Measurements from ENCODE around the gene ENHO. TPM values are rescaled to one million over a fixed set of nuclear protein-coding genes. Genes with fewer than 3 reads are reported as not detected.
A peak's percentile ranks its signal among the peaks of the same experiment; 100 is the strongest.

ENHO gene
- polyA plus RNA-seq (0.06 TPM in 1 of 3 replicates, not detected in the others), polyA minus RNA-seq (not detected in 3 replicates)
- not detected for polyA plus RNA-seq (2011; ENCODE audit: low read depth)
- polyA plus RNA-seq (2011; cell fraction: cytosol; rRNA removed), result 0.06 TPM in 1 of 2 replicates, not detected in the other
- not detected in 2 replicates for polyA plus RNA-seq (2011; cell fraction: nucleus; rRNA removed)
- not detected in 2 replicates for polyA plus RNA-seq (2012; ENCODE audit: low replicate concordance)
- polyA minus RNA-seq (2011; cell fraction: cytosol; rRNA and poly(A)+ RNA removed), result not detected
- polyA minus RNA-seq (2011; cell fraction: nucleus; rRNA and poly(A)+ RNA removed), result not detected in 2 replicates

- H4K20me1 ChIP-seq (ENCODE audit: control insufficient read depth, extremely low read depth, insufficient read depth, low read length), result no peaks in the 10 kb centered on the region
- TF ChIP-seq CTCF (optimal IDR thresholded peaks at IDR 0.05 in 1 of 3, IDR thresholded peaks at IDR 0.05 in 1 of 3, conservative IDR thresholded peaks at IDR 0.05 in 1 of 3; ENCODE audit: extremely low read depth in 1 of 3, insufficient read depth in 2 of 3, low read length in 3 of 3) (no peak), EZH2 (IDR thresholded peaks at IDR 0.05; ENCODE audit: low read length) (no peak)
- H3K79me2 ChIP-seq (ENCODE audit: control insufficient read depth, insufficient read depth, low read length), result no peaks in the 10 kb centered on the region
- peaks cover 20% of the 10 kb centered on the region for H3K27me3 ChIP-seq (ENCODE audit: control insufficient read depth, extremely low read depth, insufficient read depth, low read length)
- DNase-seq (ENCODE audit: low read depth, low spot score), result no peak
- FAIRE-seq, result no peak
- no peak within 1 kb of the TSS for H3K27ac ChIP-seq (ENCODE audit: control insufficient read depth, insufficient read depth, low read length)
- peak within 1 kb of the TSS; percentile 10 to 45 (median 44) for H3K4me3 ChIP-seq (ENCODE audit: control insufficient read depth in 2 of 3, extremely low read depth in 1 of 3, insufficient read depth in 2 of 3, low read depth in 1 of 3, low read length in 3 of 3)
- H3K4me2 ChIP-seq (ENCODE audit: control insufficient read depth, extremely low read depth, insufficient read depth, low read depth, low read length), result peak within 1 kb of the TSS; percentile 82
- H2AFZ ChIP-seq (ENCODE audit: control insufficient read depth, low read length), result peak within 1 kb of the TSS; percentile 63
- H3K36me3 ChIP-seq (ENCODE audit: control insufficient read depth in 2 of 2, extremely low read depth in 1 of 2, insufficient read depth in 2 of 2, low read length in 2 of 2), result no peaks in the 10 kb centered on the region
- no peak within 1 kb of the TSS for H3K9ac ChIP-seq (ENCODE audit: control insufficient read depth, extremely low read depth, insufficient read depth, low read length)
- no peaks in the 10 kb centered on the region for H3K9me1 ChIP-seq (ENCODE audit: control insufficient read depth, extremely low read depth, insufficient read depth, low read length)
- H3K9me3 ChIP-seq (ENCODE audit: control insufficient read depth, low read depth, low read length), result no peaks in the 10 kb centered on the region
- dilution Hi-C loops (cut with MboI; ENCODE audit: extremely low pct_ligation_motif_present, low sequenced_read_pairs), result no loop called here
- peaks cover 5% of the 10 kb centered on the region for H3K4me1 ChIP-seq (ENCODE audit: control insufficient read depth, extremely low read depth, insufficient read depth, low read length)
These were observed at the start of gene ENHO for GRCh38 chr9:34522971-34523797. Gene ENHO (minus strand): TSS chr9:34522990. CDS start chr9:34521695, 1,295 bp downstream.

GRCh38 chr9:34572092-34572491, 49.3 kb upstream of the ENHO start:
- no peaks in the 10 kb centered on the region for H3K4me1 ChIP-seq (ENCODE audit: control insufficient read depth, extremely low read depth, insufficient read depth, low read length)
- DNase-seq (ENCODE audit: low read depth, low spot score) (no peak), FAIRE-seq (no peak)
- no peak overlapping the region for H3K4me2 ChIP-seq (ENCODE audit: control insufficient read depth, extremely low read depth, insufficient read depth, low read depth, low read length)
- dilution Hi-C loops (cut with MboI; ENCODE audit: extremely low pct_ligation_motif_present, low sequenced_read_pairs), result no loop called here
- no peaks in the 10 kb centered on the region for H4K20me1 ChIP-seq (ENCODE audit: control insufficient read depth, extremely low read depth, insufficient read depth, low read length)
- H3K9me3 ChIP-seq (ENCODE audit: control insufficient read depth, low read depth, low read length), result no peaks in the 10 kb centered on the region
- H3K79me2 ChIP-seq (ENCODE audit: control insufficient read depth, insufficient read depth, low read length), result no peaks in the 10 kb centered on the region
- no peak overlapping the region for H3K9ac ChIP-seq (ENCODE audit: control insufficient read depth, extremely low read depth, insufficient read depth, low read length)
- H3K9me1 ChIP-seq (ENCODE audit: control insufficient read depth, extremely low read depth, insufficient read depth, low read length), result no peaks in the 10 kb centered on the region
- no peak overlapping the region for H3K27ac ChIP-seq (ENCODE audit: control insufficient read depth, insufficient read depth, low read length)
- TF ChIP-seq CTCF (optimal IDR thresholded peaks at IDR 0.05 in 1 of 3, IDR thresholded peaks at IDR 0.05 in 1 of 3, conservative IDR thresholded peaks at IDR 0.05 in 1 of 3; ENCODE audit: extremely low read depth in 1 of 3, insufficient read depth in 2 of 3, low read length in 3 of 3) (no peak), EZH2 (IDR thresholded peaks at IDR 0.05; ENCODE audit: low read length) (no peak)
- H3K27me3 ChIP-seq (ENCODE audit: control insufficient read depth, extremely low read depth, insufficient read depth, low read length), result peaks cover 70% of the 10 kb centered on the region
- H3K36me3 ChIP-seq (ENCODE audit: control insufficient read depth in 2 of 2, extremely low read depth in 1 of 2, insufficient read depth in 2 of 2, low read length in 2 of 2), result no peaks in the 10 kb centered on the region
- H2AFZ ChIP-seq (ENCODE audit: control insufficient read depth, low read length), result no peak overlapping the region
- H3K4me3 ChIP-seq (ENCODE audit: control insufficient read depth in 2 of 3, extremely low read depth in 1 of 3, insufficient read depth in 2 of 3, low read depth in 1 of 3, low read length in 3 of 3), result no peak overlapping the region

Data from keratinocyte (primary cell).